ENCODE results near the gene HNRNPUL1. TPM values are rescaled to one million over a fixed set of nuclear protein-coding genes. Genes with fewer than 3 reads are reported as not detected.

The HNRNPUL1 gene
- total RNA-seq, 1 experiment from 2014 or later: 201 TPM

DNA sequence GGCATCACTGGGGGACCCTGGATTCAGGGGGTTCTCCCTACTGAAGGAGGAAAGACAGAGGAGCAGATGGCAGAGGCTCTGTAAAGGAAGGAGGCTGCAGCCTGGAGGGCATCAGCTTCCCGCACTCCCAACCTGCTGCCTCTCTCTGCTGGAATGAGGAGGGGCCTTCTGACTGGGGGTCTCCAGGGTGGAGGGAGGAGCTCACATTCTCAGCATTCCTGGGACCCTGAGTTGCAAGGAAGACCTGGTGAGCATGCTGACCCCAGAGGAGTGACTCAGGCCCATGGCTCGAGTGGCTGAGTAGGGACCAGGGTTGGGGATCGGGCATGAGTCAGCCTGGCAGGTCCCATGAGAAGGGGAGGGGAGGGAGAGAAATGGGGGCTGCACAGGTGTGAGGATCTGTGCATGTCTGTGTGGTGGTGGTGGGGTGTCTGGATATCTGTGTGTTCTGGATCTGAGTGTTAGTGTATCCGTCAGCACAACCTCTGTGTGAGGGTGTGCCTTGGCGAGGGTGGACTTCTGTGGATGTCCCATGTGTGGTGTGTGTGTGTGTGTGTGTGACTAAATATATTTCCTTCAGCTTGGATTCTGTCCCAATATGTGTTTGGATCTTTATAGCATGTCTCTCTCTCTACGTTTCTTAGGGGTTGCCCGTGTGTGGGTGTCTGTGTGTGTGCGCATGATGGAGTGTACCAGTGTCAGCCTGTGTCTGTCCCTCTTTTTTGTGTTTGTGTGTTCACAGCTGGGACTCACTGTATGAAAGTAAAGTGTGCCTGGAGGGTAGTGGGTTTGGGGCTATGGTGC lies 40.5 kb upstream of the HNRNPUL1 start:
- H3K36me3 ChIP-seq (ENCODE audit: control insufficient read depth in 1 of 2, insufficient read depth in 2 of 2, low read length in 2 of 2): peaks cover 0 to 25% of the 10 kb centered on the region in 2 experiments; a peak in 1 of 4 replicates
- peak overlapping the region; percentile 98 for H3K27ac ChIP-seq (ENCODE audit: low read depth, low read length)
- BruUV-seq (replicated peaks): no TSS peak
- no peaks in the 10 kb centered on the region for H4K20me1 ChIP-seq (ENCODE audit: insufficient read depth)
- H3K4me2 ChIP-seq (ENCODE audit: low read length): peak overlapping the region; percentile 98
- RAD21 ChIA-PET (ENCODE audit: low non-redundant PET in 1 of 2, low total read pairs in 2 of 2, uncharacterized antibody in 2 of 2, unreplicated experiment in 2 of 2): no interaction called here
- DNase-seq (ENCODE audit: low read depth, low spot score) (peak; percentile 49), ATAC-seq (peak; percentile 42)
- H3K79me2 ChIP-seq (ENCODE audit: insufficient read depth, low read length): peaks cover 53% of the 10 kb centered on the region
- H3K4me3 ChIP-seq (replicated peaks in 1 of 2; ENCODE audit: low read depth in 1 of 2, low read length in 2 of 2): peak overlapping the region; percentile 22 to 38
- peak overlapping the region; percentile 73 for H3K9ac ChIP-seq (ENCODE audit: low read length)
- intact Hi-C loops (cut with micrococcal nuclease): no loop called here
- POLR2A ChIA-PET: interaction anchor here (1.2 to 2.2 kb wide), 2 partner anchors 11 to 39 kb away, joined by 3 to 7 read pairs; no protein-coding TSS in a partner anchor
- no peaks in the 10 kb centered on the region for H3K27me3 ChIP-seq (ENCODE audit: insufficient read depth, low read length)
- H3K4me1 ChIP-seq (ENCODE audit: control insufficient read depth in 1 of 2, insufficient read depth in 2 of 2, low read length in 2 of 2): peaks cover 58 to 93% of the 10 kb centered on the region in 2 experiments
- CTCF ChIA-PET: no interaction called here
- no peaks in the 10 kb centered on the region for H3K9me2 ChIP-seq (ENCODE audit: insufficient read depth)
- no peak overlapping the region for H2AFZ ChIP-seq (ENCODE audit: low read depth, low read length, poor library complexity, severe bottlenecking)
- H3K9me3 ChIP-seq (ENCODE audit: control insufficient read depth in 1 of 2, insufficient read depth in 1 of 2, low read depth in 1 of 2, low read length in 2 of 2): no peaks in the 10 kb centered on the region
- no peak for TF ChIP-seq ZBTB33 (IDR thresholded peaks at IDR 0.05; ENCODE audit: extremely low read depth, insufficient replicate concordance, low read length)
- peak; percentile 93 for TF ChIP-seq JUND (IDR thresholded peaks at IDR 0.05)
- peak; percentile 18 for TF ChIP-seq YY1 (IDR thresholded peaks at IDR 0.05; ENCODE audit: extremely low read depth, insufficient replicate concordance, low read depth, low read length)
- TF ChIP-seq POLR2AphosphoS5 (IDR thresholded peaks at IDR 0.05; ENCODE audit: low read depth, low read length): peak; percentile 57
- TF ChIP-seq, protein P1, sequence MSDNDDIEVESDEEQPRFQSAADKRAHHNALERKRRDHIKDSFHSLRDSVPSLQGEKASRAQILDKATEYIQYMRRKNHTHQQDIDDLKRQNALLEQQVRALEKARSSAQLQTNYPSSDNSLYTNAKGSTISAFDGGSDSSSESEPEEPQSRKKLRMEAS (IDR thresholded peaks at IDR 0.05): peak; percentile 69
- peak; percentile 93 for TF ChIP-seq FOSL1 (IDR thresholded peaks at IDR 0.05; ENCODE audit: low read depth)
- TF ChIP-seq EGR1 (IDR thresholded peaks at IDR 0.05; ENCODE audit: low read depth): no peak
- TF ChIP-seq SP1 (IDR thresholded peaks at IDR 0.05; ENCODE audit: low read depth): peak; percentile 90

Measured in HCT116 (cell line).